ENCODE data around the gene RGMB.

DNA sequence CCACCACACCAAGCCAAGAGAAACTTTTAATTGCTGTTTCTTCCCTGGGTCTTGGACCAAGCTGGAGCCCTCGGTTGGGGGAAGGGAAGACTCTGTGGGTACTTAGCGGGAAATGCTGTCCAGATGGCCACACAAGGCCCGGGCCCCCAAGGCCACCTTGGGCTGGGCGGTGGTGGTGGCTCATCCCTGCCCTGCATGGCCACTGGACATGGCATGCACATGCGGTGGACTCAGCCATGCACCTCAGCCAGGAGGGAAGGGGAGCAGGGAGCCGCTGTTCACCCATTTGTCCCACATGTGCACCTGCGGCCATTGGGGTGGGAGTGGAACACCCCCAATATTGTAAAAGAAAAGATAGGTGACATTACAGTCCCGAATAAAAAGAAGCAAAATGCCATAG, 72.4 kb downstream of the RGMB start:
- TF ChIP-seq ZNF274 (IDR thresholded peaks at IDR 0.05; ENCODE audit: low read length) = no peak
- no peak for TF ChIP-seq ZNF274 (tag by site-specific recombination; IDR thresholded peaks at IDR 0.05; ENCODE audit: borderline replicate concordance)
- TF ChIP-seq CTCF (tag by site-specific recombination; IDR thresholded peaks at IDR 0.05) = no peak
- no peak for TF ChIP-seq SP2 (tag by site-specific recombination; IDR thresholded peaks at IDR 0.05)
- TF ChIP-seq ZBTB7A (tag by site-specific recombination; IDR thresholded peaks at IDR 0.05; ENCODE audit: low read depth) = no peak
- no peak for TF ChIP-seq ZNF184 (tag by site-specific recombination; IDR thresholded peaks at IDR 0.05)

All from HEK293 (cell line).